ENCODE data around the gene CCDC24. TPM values are rescaled to one million over a fixed set of nuclear protein-coding genes. Genes with fewer than 3 reads are reported as not detected.

The CCDC24 gene
- total RNA-seq, 1 experiment from 2014 or later = 24.4 TPM

DNA sequence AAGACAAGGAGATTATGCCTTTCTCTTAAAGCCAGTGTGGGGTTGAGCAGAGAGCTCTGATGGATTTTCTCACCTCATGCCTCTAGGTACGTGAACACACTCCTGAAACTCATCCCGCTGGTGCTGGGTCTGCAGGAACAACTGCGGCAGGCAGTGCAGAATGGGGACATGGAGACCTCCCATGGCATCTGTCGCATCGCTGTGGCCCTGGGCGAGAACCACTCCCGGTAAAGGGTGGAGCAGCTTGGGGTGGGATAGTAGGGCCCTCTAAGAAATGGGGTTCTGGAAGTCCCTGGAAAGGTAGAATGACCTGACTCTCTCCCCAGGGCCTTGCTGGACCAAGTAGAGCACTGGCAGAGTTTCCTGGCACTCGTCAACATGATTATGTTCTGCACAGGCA is 35.2 kb upstream of the CCDC24 start:
- H3K4me3 ChIP-seq (ENCODE audit: low read depth in 2 of 2, low read length in 2 of 2) = no peak overlapping the region
- intact Hi-C loops (cut with micrococcal nuclease; ENCODE audit: unreplicated experiment) (no loop called here), in situ Hi-C loops (cut with HindIII; ENCODE audit: low pct_unique_long_range_greater_than_20kb, low sequenced_read_pairs) (no loop called here)
- no TSS peak for BruUV-seq (replicated peaks)
- ChIA-PET CTCF (no interaction called here), POLR2A (no interaction called here)
- H3K27me3 ChIP-seq (ENCODE audit: control insufficient read depth, insufficient read depth, low read length) = no peaks in the 10 kb centered on the region
- DNase-seq (ENCODE audit: low read depth, low spot score) (no peak), ATAC-seq (no peak)
- H3K9me3 ChIP-seq (ENCODE audit: control insufficient read depth, insufficient read depth, low read depth, low read length) = no peaks in the 10 kb centered on the region
- no peaks in the 10 kb centered on the region for H3K4me1 ChIP-seq (ENCODE audit: control insufficient read depth, insufficient read depth, low read length)
- no peak overlapping the region for H3K27ac ChIP-seq (ENCODE audit: low read length)
- TF ChIP-seq, protein P1, sequence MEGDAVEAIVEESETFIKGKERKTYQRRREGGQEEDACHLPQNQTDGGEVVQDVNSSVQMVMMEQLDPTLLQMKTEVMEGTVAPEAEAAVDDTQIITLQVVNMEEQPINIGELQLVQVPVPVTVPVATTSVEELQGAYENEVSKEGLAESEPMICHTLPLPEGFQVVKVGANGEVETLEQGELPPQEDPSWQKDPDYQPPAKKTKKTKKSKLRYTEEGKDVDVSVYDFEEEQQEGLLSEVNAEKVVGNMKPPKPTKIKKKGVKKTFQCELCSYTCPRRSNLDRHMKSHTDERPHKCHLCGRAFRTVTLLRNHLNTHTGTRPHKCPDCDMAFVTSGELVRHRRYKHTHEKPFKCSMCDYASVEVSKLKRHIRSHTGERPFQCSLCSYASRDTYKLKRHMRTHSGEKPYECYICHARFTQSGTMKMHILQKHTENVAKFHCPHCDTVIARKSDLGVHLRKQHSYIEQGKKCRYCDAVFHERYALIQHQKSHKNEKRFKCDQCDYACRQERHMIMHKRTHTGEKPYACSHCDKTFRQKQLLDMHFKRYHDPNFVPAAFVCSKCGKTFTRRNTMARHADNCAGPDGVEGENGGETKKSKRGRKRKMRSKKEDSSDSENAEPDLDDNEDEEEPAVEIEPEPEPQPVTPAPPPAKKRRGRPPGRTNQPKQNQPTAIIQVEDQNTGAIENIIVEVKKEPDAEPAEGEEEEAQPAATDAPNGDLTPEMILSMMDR (IDR thresholded peaks at IDR 0.05) = no peak
- TF ChIP-seq SIN3A (IDR thresholded peaks at IDR 0.05; ENCODE audit: borderline replicate concordance, insufficient read depth, low read depth, low read length) (no peak), TCF7L2 (IDR thresholded peaks at IDR 0.05; ENCODE audit: low read depth, low read length) (no peak), POLR2AphosphoS5 (IDR thresholded peaks at IDR 0.05; ENCODE audit: low read depth, low read length) (no peak)
- TF ChIP-seq, protein P2, sequence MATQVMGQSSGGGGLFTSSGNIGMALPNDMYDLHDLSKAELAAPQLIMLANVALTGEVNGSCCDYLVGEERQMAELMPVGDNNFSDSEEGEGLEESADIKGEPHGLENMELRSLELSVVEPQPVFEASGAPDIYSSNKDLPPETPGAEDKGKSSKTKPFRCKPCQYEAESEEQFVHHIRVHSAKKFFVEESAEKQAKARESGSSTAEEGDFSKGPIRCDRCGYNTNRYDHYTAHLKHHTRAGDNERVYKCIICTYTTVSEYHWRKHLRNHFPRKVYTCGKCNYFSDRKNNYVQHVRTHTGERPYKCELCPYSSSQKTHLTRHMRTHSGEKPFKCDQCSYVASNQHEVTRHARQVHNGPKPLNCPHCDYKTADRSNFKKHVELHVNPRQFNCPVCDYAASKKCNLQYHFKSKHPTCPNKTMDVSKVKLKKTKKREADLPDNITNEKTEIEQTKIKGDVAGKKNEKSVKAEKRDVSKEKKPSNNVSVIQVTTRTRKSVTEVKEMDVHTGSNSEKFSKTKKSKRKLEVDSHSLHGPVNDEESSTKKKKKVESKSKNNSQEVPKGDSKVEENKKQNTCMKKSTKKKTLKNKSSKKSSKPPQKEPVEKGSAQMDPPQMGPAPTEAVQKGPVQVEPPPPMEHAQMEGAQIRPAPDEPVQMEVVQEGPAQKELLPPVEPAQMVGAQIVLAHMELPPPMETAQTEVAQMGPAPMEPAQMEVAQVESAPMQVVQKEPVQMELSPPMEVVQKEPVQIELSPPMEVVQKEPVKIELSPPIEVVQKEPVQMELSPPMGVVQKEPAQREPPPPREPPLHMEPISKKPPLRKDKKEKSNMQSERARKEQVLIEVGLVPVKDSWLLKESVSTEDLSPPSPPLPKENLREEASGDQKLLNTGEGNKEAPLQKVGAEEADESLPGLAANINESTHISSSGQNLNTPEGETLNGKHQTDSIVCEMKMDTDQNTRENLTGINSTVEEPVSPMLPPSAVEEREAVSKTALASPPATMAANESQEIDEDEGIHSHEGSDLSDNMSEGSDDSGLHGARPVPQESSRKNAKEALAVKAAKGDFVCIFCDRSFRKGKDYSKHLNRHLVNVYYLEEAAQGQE (IDR thresholded peaks at IDR 0.05; ENCODE audit: insufficient read depth in 1 of 2, low read depth in 2 of 2, low read length in 1 of 2) = no peak
- H3K36me3 ChIP-seq (ENCODE audit: control insufficient read depth, insufficient read depth, low read length) = peaks cover 3% of the 10 kb centered on the region

DNA sequence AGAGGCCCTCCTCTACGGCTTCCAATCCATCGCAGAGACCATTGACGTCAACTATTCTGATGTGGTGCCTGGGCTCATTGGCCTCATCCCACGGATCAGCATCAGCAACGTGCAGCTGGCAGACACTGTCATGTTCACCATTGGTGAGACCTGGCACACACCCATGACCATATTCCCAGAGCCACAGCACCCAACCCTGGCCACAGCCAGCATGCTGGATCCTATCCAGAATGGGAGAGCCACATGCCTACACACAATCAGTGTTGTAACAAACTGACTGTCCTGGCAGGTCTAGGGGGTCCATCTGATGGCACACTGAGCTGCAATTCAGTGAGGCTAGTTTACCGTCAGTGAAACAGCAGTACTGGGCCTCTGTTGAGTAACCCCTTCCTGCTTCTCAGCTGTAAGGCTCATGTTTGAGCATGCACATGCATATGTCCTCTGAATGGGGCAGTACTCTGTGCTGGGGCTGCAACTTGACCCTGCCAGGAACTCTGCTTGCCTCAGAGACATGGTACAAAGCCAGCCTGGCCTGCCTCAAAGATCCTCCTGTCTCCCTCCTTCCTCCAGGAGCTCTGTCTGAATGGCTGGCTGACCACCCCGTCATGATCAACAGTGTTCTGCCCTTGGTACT is 33.9 kb upstream of the CCDC24 start:
- no TSS peak for BruUV-seq (replicated peaks)
- H3K36me3 ChIP-seq (ENCODE audit: control insufficient read depth, insufficient read depth, low read length) = peaks cover 3% of the 10 kb centered on the region
- intact Hi-C loops (cut with micrococcal nuclease; ENCODE audit: unreplicated experiment) (no loop called here), in situ Hi-C loops (cut with HindIII; ENCODE audit: low pct_unique_long_range_greater_than_20kb, low sequenced_read_pairs) (no loop called here)
- H3K4me3 ChIP-seq (ENCODE audit: low read depth in 2 of 2, low read length in 2 of 2) = no peak overlapping the region
- TF ChIP-seq, protein P1 (IDR thresholded peaks at IDR 0.05) = no peak
- TF ChIP-seq, protein P2 (IDR thresholded peaks at IDR 0.05; ENCODE audit: insufficient read depth in 1 of 2, low read depth in 2 of 2, low read length in 1 of 2) = no peak
- TF ChIP-seq TCF7L2 (IDR thresholded peaks at IDR 0.05; ENCODE audit: low read depth, low read length) (no peak), SIN3A (IDR thresholded peaks at IDR 0.05; ENCODE audit: borderline replicate concordance, insufficient read depth, low read depth, low read length) (no peak), POLR2AphosphoS5 (IDR thresholded peaks at IDR 0.05; ENCODE audit: low read depth, low read length) (no peak)
- H3K4me1 ChIP-seq (ENCODE audit: control insufficient read depth, insufficient read depth, low read length) = no peaks in the 10 kb centered on the region
- no peaks in the 10 kb centered on the region for H3K27me3 ChIP-seq (ENCODE audit: control insufficient read depth, insufficient read depth, low read length)
- no peak overlapping the region for H3K27ac ChIP-seq (ENCODE audit: low read length)
- ATAC-seq (no peak), DNase-seq (ENCODE audit: low read depth, low spot score) (no peak)
- ChIA-PET CTCF (no interaction called here), POLR2A (interaction anchor here (0.6 kb wide), 1 partner anchor 36 kb away, joined by 7 read pairs; no protein-coding TSS in a partner anchor)
- H3K9me3 ChIP-seq (ENCODE audit: control insufficient read depth, insufficient read depth, low read depth, low read length) = no peaks in the 10 kb centered on the region

All from Panc1 (cell line).